K562 (cell line): ENCODE data around the gene ZNF438.

Experiments
- ATF2 ChIP-seq: sonication (generic); formaldehyde crosslinking; IDR thresholded peaks from 2 replicates; pipeline ENCODE4 v1.8.1; 2022; ENCODE audit warnings: missing genetic modification reagents
- ELF4 ChIP-seq: fragments of 450-650 bp; formaldehyde crosslinking; IDR thresholded peaks from 2 replicates; pipeline ENCODE4 v1.4.0; 2022; ENCODE audit warnings: missing genetic modification characterization
- FOSL1 ChIP-seq: fragments of 200-800 bp; sonication (Bioruptor generic); conservative IDR thresholded peaks from 2 replicates; pipeline ENCODE4 v1.6.1; 2016; ENCODE audit warnings: missing genetic modification characterization, missing compliant biosample characterization
- PML ChIP-seq: IDR thresholded peaks from 2 replicates; pipeline ENCODE4 v1.6.1; 2012; ENCODE audit warnings: low read length, inconsistent platforms
- POLR2H ChIP-seq: IDR thresholded peaks from 2 replicates; pipeline ENCODE4 v1.6.1; 2016; ENCODE audit warnings: missing genetic modification characterization, low read depth, mild to moderate bottlenecking, control low read depth, missing compliant biosample characterization, moderate library complexity
- PREB ChIP-seq: sonication (generic); formaldehyde crosslinking; IDR thresholded peaks from 2 replicates; pipeline ENCODE4 v1.8.1; 2023; ENCODE audit warnings: mild to moderate bottlenecking, missing genetic modification reagents
- TAF1 ChIP-seq: IDR thresholded peaks from 2 replicates; pipeline ENCODE4 v1.6.1; 2011; ENCODE audit warnings: mild to moderate bottlenecking, low read length, moderate library complexity; ENCODE audit not compliant: insufficient read depth, control insufficient read depth, severe bottlenecking; ENCODE audit errors: extremely low read depth
- U2AF1 ChIP-seq: fragments of 200-400 bp; formaldehyde crosslinking; optimal IDR thresholded peaks from 2 replicates; pipeline ENCODE3; 2017; ENCODE audit warnings: mild to moderate bottlenecking, low read depth, low read length, moderate library complexity
- ZBTB40 ChIP-seq, 2 experiments: fragments of 450-650 bp in 1 of 2; sonication (generic) in 1 of 2; formaldehyde crosslinking in 1 of 2; IDR thresholded peaks; 2 replicates each; pipeline versions ENCODE4 v1.7.1 to v1.9.0; 2016 to 2022; ENCODE audit warnings: inconsistent platforms in 1 of 2, mild to moderate bottlenecking in 1 of 2, missing genetic modification reagents in 1 of 2
- ZFP36 ChIP-seq: fragments of 150-350 bp; IDR thresholded peaks from 2 replicates; pipeline ENCODE4 v1.6.1; 2018; ENCODE audit warnings: low read length, low read depth; ENCODE audit not compliant: partially characterized antibody
- ZNF280B ChIP-seq: fragments of 250-450 bp; sonication (Bioruptor Pico); IDR thresholded peaks from 2 replicates; pipeline ENCODE4 v1.5.1; 2021; ENCODE audit warnings: mild to moderate bottlenecking
- ZNF384 ChIP-seq: IDR thresholded peaks from 2 replicates; pipeline ENCODE4 v1.6.1; 2012; ENCODE audit warnings: low read depth, low read length, improper control_type of control experiment
- ZNF449 ChIP-seq: fragments of 250-450 bp; sonication (Bioruptor Pico); IDR thresholded peaks from 2 replicates; pipeline ENCODE4 v1.8.0; 2022; ENCODE audit warnings: moderate library complexity, mild to moderate bottlenecking, inconsistent platforms

GRCh38 chr10:31013331-31013730 is 18.3 kb downstream of the ZNF438 start:
- no peak for TF ChIP-seq ZBTB40 (IDR thresholded peaks at IDR 0.05)
- TF ChIP-seq ZBTB40 (CRISPR knock-in tag; IDR thresholded peaks at IDR 0.05), result no peak
- TF ChIP-seq ZNF449 (CRISPR knock-in tag), result no peak
- TF ChIP-seq U2AF1, result no peak
- no peak for TF ChIP-seq POLR2H (tag)
- TF ChIP-seq TAF1, result no peak
- no peak for TF ChIP-seq ATF2 (CRISPR knock-in tag)
- no peak for TF ChIP-seq ELF4
- TF ChIP-seq FOSL1 (tag), result no peak
- no peak for TF ChIP-seq PML
- TF ChIP-seq ZNF280B (CRISPR knock-in tag), result no peak
- no peak for TF ChIP-seq ZNF384
- no peak for TF ChIP-seq ZFP36
- TF ChIP-seq PREB, result no peak
